ENCODE results near the gene KCNQ1. TPM values are rescaled to one million over a fixed set of nuclear protein-coding genes. Genes with fewer than 3 reads are reported as not detected.
A peak's percentile ranks its signal among the peaks of the same experiment; 100 is the strongest.

KCNQ1 gene
- total and polyA plus RNA-seq, 9 of the 15 experiments (the other 6 are each of a cell fraction or from before 2014, with no cell fraction given), result 0.44 TPM; not detected in 8

- no peak for TF ChIP-seq BRF2 (IDR thresholded peaks at IDR 0.05; ENCODE audit: borderline replicate concordance, insufficient read depth, insufficient read length)
- no peak for TF ChIP-seq RAD51 (IDR thresholded peaks at IDR 0.05; ENCODE audit: borderline replicate concordance, low read depth)
- TF ChIP-seq RCOR1 (IDR thresholded peaks at IDR 0.05; ENCODE audit: borderline replicate concordance in 1 of 2, low read depth in 2 of 2, low read length in 2 of 2), result peak in 1 of 2 experiments; percentile 33; a peak in 2 of 4 replicates
- no peak for TF ChIP-seq XRCC3 (IDR thresholded peaks at IDR 0.05)
These were observed 334.7 kb downstream of the KCNQ1 start (continued) for GRCh38 chr11:2779499-2779980.

DNA sequence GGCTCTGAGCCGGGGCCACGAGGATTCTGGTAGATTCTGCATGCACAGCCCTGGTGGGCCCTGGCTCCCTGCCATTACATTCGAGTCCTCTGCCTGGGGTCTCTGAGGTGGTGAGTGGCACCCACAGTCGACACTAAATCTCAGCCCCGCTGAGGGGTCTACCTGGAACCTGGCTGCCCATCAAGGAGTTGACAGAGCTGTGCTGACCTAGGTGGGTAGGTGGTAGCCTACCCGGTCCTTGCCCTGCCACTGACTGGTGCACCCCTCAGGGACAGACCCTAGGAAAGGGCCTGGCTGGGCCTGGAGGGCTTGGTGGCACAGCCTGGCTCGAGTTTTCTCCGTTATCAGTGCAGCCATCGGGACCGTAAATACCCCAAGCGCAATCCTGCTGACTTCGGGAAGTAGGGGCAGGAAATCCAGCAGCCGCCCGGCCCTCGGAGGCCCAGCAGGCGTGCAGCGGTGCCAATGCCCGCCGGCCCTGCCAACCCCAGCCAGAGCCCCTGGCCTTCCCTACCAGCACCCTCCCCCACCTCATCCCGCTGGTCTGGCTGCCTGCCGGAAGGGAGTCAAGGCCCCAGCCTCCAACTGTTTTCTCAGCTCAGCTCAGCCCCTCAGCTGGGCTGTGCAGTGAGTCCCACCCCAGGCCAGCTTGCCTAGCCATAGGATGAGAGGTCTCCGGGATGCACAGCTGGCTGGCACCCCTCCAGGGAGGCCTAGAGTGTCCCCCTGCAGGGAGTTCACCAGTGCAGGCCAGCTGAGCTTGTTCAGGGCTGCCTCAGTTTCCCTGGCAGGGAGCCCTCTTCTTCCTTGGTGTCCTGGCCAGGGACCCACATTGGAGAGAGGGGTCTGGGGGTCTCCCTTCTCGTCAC, 335.4 kb downstream of the KCNQ1 start:
- Histone ChIP-seq H4K20me1 (replicated peaks; ENCODE audit: control insufficient read depth, insufficient read depth, low read length) (no peaks in the 10 kb centered on the region), H3K9ac (ENCODE audit: insufficient read depth in 1 of 2, low read depth in 2 of 2, low read length in 2 of 2) (peak overlapping the region; percentile 63 to 92; a peak in 3 of 4 replicates), H3K9me3 (replicated peaks; ENCODE audit: control insufficient read depth, insufficient read depth, low read depth, low read length) (no peaks in the 10 kb centered on the region), H3K27me3 (ENCODE audit: control insufficient read depth in 2 of 2, insufficient read depth in 2 of 2, low read length in 2 of 2) (no peaks in the 10 kb centered on the region), H3K79me2 (ENCODE audit: control insufficient read depth, insufficient read depth, low read length) (no peaks in the 10 kb centered on the region), H3K4me2 (ENCODE audit: insufficient read depth, low read length) (0 out of 2 replicates have a peak overlapping the region, but pooled peaks have one; percentile 71), H3K4me3 (no peak overlapping the region), H3K36me3 (ENCODE audit: control insufficient read depth, insufficient read depth, low read length) (no peaks in the 10 kb centered on the region), H3K27ac (ENCODE audit: extremely low read depth, low read depth, low read length) (peak overlapping the region; percentile 87; the same call in 2 of the 3 replicates), H3K9me1 (ENCODE audit: control insufficient read depth, insufficient read depth, low read length) (no peaks in the 10 kb centered on the region), H3K4me1 (replicated peaks in 1 of 2; ENCODE audit: control insufficient read depth in 2 of 2, insufficient read depth in 2 of 2, low read length in 2 of 2) (peaks cover 59 to 68% of the 10 kb centered on the region in 2 experiments), H2AFZ (ENCODE audit: low read depth, low read length) (peak overlapping the region; percentile 96)
- BruUV-seq (replicated peaks), result no TSS peak
- POLR2A ChIA-PET, result interaction anchor here (0.6 to 1.4 kb wide), 6 partner anchors 9 to 127 kb away, joined by 3 to 8 read pairs (median 3); partner anchors contain the start of gene KCNQ1OT1
- DNase-seq (ENCODE audit: extremely low read depth in 1 of 4, low spot score in 3 of 4), result peak in 3 of 4 experiments; percentile 30 to 46 (median 36)
- intact Hi-C loops (cut with micrococcal nuclease), result no loop called here
- in situ Hi-C loops (cut with MboI), result no loop called here
- no peak for FAIRE-seq
- CTCF ChIA-PET (ENCODE audit: low intra/inter-chr PET ratio), result no interaction called here
- 43% methylated on average over 11 of the region's 23 CpGs for WGBS (ENCODE audit: insufficient coverage, low coverage, missing lambda C conversion rate)
- no peak for ATAC-seq
- TF ChIP-seq ZBTB7A (IDR thresholded peaks at IDR 0.05; ENCODE audit: borderline replicate concordance, control insufficient read depth, low read depth, low read length), result peak; percentile 28; the same call in 1 of the 2 replicates
- TF ChIP-seq ZNF121 (CRISPR knock-in tag; conservative IDR thresholded peaks at IDR 0.05), result no peak
- TF ChIP-seq MBD2 (IDR thresholded peaks at IDR 0.05; ENCODE audit: borderline replicate concordance, low read depth), result no peak
- no peak for TF ChIP-seq XRCC3 (IDR thresholded peaks at IDR 0.05)
- TF ChIP-seq, protein P1, sequence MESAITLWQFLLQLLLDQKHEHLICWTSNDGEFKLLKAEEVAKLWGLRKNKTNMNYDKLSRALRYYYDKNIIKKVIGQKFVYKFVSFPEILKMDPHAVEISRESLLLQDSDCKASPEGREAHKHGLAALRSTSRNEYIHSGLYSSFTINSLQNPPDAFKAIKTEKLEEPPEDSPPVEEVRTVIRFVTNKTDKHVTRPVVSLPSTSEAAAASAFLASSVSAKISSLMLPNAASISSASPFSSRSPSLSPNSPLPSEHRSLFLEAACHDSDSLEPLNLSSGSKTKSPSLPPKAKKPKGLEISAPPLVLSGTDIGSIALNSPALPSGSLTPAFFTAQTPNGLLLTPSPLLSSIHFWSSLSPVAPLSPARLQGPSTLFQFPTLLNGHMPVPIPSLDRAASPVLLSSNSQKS (CRISPR knock-in tag; IDR thresholded peaks at IDR 0.05), result no peak
- peak; percentile 5; the same call in 1 of the 2 replicates for TF ChIP-seq ZNF311 (CRISPR knock-in tag; IDR thresholded peaks at IDR 0.05)
- TF ChIP-seq, protein P2, sequence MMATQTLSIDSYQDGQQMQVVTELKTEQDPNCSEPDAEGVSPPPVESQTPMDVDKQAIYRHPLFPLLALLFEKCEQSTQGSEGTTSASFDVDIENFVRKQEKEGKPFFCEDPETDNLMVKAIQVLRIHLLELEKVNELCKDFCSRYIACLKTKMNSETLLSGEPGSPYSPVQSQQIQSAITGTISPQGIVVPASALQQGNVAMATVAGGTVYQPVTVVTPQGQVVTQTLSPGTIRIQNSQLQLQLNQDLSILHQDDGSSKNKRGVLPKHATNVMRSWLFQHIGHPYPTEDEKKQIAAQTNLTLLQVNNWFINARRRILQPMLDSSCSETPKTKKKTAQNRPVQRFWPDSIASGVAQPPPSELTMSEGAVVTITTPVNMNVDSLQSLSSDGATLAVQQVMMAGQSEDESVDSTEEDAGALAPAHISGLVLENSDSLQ (IDR thresholded peaks at IDR 0.05), result no peak
- peak; percentile 35; the same call in 1 of the 2 replicates for TF ChIP-seq TFAP4 (CRISPR knock-in tag; IDR thresholded peaks at IDR 0.05; ENCODE audit: borderline replicate concordance)
